Non-pigmented ciliary epithelial cell (primary cell): Measurements from ENCODE around the gene CELF4.

Experiments used
- DNase-seq: peaks from one replicate; pipeline ENCODE4 v3.0.0-alpha.2; 2010; ENCODE audit warnings: low read depth

Gene CELF4

GRCh38 chr18:37565101-37565976 lies at the start of gene CELF4:
Gene CELF4 (minus strand): TSS chr18:37565798.
- no peak for DNase-seq

- DNase-seq, result no peak
Measured at GRCh38 chr18:37613253-37613565, 47.6 kb upstream of the CELF4 start.

GRCh38 chr18:37612524-37613252 lies 47.1 kb upstream of the CELF4 start:
- no peak for DNase-seq

DNA sequence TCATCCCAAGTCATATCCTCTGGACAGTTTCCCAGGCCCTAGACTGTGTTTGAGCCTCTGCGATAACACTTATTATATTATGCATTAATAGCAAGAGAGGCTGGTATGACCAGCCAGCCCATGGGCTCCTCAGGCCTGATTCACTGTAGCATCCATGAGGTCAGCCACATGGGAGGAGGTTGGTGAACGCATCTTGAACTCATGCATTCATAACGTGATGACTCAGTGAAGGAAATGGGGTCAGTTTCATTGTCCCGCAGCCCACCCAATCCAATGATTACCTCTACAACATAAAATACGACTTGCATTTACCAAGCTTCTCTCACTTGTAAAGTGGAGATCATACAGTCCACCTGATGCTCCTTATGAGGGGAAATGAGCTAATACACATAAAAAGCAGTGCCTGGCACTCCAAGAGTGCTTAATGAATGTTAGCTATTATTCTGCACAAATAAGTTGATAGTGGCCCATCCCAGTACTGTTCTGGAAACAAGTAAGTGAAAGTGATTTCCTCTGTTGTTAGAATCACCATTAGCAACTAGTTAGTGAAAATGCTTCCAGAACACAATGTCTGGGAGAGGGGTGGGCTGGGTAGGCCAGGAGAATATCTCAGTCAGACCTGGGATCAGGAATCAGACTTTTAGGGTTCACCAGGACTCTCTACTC lies 46.1 kb upstream of the CELF4 start:
- DNase-seq, result no peak

DNA sequence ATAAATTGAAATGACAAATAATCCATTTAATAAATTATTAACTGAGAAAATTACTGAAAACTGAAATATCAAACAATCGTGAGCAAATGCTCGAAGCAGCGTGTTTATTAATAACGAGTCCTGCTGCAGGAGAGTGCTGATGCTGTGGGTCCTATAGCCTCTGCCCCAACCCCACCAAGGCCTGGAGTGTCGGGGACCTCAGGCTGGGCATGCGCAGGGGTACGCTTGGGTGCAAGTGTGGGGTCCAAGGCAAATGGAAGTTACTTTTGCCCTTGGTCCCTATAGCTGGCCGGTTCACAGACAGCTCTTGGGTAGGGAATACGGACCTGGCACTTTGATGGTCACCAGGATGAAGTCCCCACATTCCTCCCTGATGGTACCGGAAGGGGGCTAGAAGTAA lies 43.3 kb upstream of the CELF4 start:
- DNase-seq, result no peak

GRCh38 chr18:37607281-37607680 lies 41.7 kb upstream of the CELF4 start:
- no peak for DNase-seq

GRCh38 chr18:37604032-37604431 lies 38.4 kb upstream of the CELF4 start:
- DNase-seq, result no peak

- DNase-seq, result no peak
Measured at GRCh38 chr18:37598966-37599896, 33.6 kb upstream of the CELF4 start.

GRCh38 chr18:37598396-37598795 lies 32.8 kb upstream of the CELF4 start:
- DNase-seq, result no peak

- DNase-seq, result no peak
Measured at GRCh38 chr18:37590346-37590745, 24.7 kb upstream of the CELF4 start.

- no peak for DNase-seq
Measured at GRCh38 chr18:37588289-37588688, 22.7 kb upstream of the CELF4 start.

DNA sequence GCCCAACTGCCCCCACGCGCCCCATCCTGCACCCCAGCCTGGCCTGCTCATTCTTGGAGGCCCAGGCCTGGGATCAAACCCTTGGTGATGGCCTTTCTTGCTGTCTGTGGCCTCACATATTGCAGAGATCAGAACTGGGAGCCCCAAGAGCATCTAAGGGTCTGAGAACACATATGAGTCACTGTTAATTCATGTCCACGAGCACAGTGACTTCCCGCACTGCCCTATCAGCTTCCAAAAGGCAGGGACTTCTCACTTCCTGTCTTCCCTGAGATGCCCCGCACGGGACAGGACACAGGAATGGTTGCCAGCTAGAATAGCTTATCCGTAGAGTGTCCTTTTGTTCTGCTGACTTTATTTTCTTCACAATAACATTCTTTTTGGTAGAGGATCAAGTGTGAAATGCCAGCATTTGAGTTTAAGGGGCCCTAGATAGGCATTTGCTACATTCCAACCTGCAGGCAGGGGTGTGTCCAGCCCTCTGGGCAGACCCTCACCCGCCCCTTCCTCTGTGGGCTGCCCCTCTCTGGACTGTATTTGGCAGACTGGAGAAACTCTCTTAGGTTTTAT lies 21.1 kb upstream of the CELF4 start:
- no peak for DNase-seq

GRCh38 chr18:37584952-37585695 lies 19.5 kb upstream of the CELF4 start:
- DNase-seq, result no peak

GRCh38 chr18:37584217-37584616 lies 18.6 kb upstream of the CELF4 start:
- no peak for DNase-seq

- DNase-seq, result no peak
Measured at GRCh38 chr18:37582261-37582660, 16.7 kb upstream of the CELF4 start.

DNA sequence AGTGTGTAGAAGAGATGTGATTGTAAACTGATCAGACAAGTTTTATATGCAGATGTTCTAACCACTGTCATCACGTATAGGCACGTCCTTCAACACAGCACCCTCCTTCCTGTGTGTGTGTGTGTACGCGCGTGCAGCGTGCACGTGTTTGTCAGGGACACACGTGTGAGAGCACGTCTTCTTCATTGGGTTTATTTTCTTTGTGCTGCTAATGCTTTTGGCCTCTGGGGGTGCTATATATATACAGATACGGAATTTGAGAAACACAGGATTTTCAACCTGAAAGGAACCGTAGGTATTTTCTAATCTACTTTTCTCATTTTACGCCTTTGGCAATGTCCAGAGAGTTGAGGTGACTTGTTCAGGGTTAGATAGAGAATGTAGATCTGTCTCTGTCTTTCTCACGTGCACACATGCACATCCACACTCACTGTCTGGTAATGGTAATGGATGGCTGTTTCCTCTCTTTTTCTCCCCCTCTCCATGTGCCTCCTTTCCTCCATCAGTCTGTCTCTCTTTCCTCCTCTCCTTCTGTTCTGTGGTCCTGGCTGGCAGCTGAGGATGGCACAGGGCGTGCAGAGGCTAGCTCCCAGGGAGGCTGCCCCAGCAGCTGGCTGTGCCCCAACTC lies 13.4 kb upstream of the CELF4 start:
- DNase-seq, result no peak

DNA sequence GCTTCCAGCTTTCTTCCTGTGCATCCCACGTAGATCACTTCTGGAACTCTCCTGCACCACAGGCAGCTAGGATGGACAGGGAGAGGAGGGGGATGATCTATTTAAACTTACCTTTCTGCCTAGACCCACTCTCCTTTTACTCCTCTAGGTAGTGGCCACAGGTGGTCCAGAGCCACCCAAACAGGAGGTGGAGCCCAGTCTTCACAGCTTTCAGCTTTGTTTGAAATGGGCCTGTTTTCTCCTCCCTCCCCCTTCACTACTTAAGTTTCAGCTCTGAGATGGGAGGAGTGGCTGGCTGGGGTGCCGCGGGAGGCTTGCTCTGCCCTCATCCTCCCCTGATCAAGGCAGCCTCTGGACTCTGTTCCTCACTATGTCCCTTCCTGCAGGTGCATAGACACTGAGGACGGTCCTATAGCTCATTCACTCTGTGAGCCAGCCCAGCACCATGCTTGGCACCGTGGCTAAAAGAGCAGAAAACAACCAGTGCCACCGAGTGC lies 12.6 kb upstream of the CELF4 start:
- no peak for DNase-seq

DNA sequence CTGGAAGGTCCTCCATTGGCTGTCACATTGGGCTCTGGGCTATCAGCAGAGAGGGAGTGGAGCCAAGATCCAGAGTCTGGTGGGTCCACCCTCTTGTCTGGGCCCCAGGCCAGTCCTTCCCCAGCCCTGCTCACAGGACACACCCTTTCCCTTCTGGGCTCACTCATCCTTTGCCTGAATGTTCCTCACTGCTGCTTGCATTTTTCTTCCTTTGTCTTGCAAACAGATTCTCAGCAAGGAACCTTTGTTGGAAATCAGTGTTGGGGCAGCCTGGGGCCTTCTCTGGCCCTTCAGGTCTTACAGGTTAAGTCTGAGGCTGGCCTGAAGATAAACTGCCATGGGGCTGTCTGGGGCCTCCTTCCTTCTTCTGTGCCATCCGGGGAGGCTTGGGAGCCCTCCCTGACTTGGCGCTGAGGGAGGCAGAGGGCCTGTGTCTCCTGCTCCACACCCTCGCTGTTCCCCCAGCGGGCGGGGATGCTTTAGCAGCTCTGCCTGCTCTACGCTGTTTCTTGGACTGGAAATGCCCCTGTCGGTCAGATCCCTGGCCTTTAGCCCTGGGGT lies 11.5 kb upstream of the CELF4 start:
- no peak for DNase-seq

- no peak for DNase-seq
Measured at GRCh38 chr18:37575646-37576045, 10.0 kb upstream of the CELF4 start.

DNA sequence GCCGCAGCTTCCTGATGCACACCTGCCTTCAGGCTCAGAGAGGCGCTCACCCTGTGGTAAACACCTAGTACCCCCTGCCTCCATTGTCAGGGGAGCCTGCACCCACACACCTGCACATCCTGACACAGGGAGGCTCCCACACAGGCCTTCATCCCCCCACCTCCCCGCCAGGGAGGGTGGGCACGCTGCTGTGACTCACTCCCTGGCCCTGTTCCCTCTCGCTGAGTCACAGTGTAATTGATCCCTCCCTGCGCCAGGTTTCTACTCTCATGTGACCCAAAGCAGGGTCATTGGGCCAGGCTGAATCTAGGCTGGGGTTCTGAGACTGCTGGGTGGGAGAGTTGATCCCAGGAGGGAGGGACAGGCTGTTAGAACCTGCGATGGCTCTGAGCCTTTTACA lies 8.5 kb upstream of the CELF4 start:
- no peak for DNase-seq
